Stimulated activated CD4-positive, alpha-beta T cell treated with anti-CD3 and anti-CD28 coated beads, Interleukin-1b, Interleukin-23, amount 100 ng/mL, for 4 hours (primary cell): ENCODE results near the gene MACROD1.

ENCODE experiments used
- DNase-seq, 2 donors: peaks; one replicate each; pipeline ENCODE4 v3.0.0-alpha.2; 2020; ENCODE audit warnings: low read depth in 2 of 2

Gene MACROD1

GRCh38 chr11:64152841-64153691 lies 12.8 kb downstream of the MACROD1 start:
- DNase-seq: peak; percentile 68

GRCh38 chr11:64151337-64151736 lies 14.6 kb downstream of the MACROD1 start:
- no peak for DNase-seq

GRCh38 chr11:64150481-64151239 lies 15.3 kb downstream of the MACROD1 start:
- no peak for DNase-seq

- DNase-seq: no peak
These were observed 15.9 kb downstream of the MACROD1 start for GRCh38 chr11:64150051-64150450.

- DNase-seq: no peak
These were observed 16.8 kb downstream of the MACROD1 start for GRCh38 chr11:64148917-64149617.

GRCh38 chr11:64148226-64148916 lies 17.5 kb downstream of the MACROD1 start:
- DNase-seq: peak; percentile 65 to 73

GRCh38 chr11:64146036-64146955 lies 19.6 kb downstream of the MACROD1 start:
- DNase-seq: peak; percentile 45 to 54

GRCh38 chr11:64144587-64145472 lies 21.1 kb downstream of the MACROD1 start:
- no peak for DNase-seq

GRCh38 chr11:64141081-64141783 lies 24.7 kb downstream of the MACROD1 start:
- no peak for DNase-seq

- DNase-seq: no peak
These were observed 25.8 kb downstream of the MACROD1 start for GRCh38 chr11:64140082-64140481.

GRCh38 chr11:64139049-64139448 lies 26.9 kb downstream of the MACROD1 start:
- no peak for DNase-seq

GRCh38 chr11:64138398-64138797 lies 27.5 kb downstream of the MACROD1 start:
- no peak for DNase-seq

GRCh38 chr11:64136765-64137441 lies 29.0 kb downstream of the MACROD1 start:
- no peak for DNase-seq

- DNase-seq: no peak
These were observed 30.2 kb downstream of the MACROD1 start for GRCh38 chr11:64135711-64136110.

GRCh38 chr11:64134963-64135362 lies 30.9 kb downstream of the MACROD1 start:
- DNase-seq: no peak

- no peak for DNase-seq
These were observed 32.8 kb downstream of the MACROD1 start for GRCh38 chr11:64132982-64133705.

- no peak for DNase-seq
These were observed 33.6 kb downstream of the MACROD1 start for GRCh38 chr11:64132191-64132771.
